HCT116 (cell line): Measurements from ENCODE around the gene ABHD4.

ENCODE experiments used
- CBX3 ChIP-seq: IDR thresholded peaks from 2 replicates; pipeline ENCODE4 v1.6.1; 2012; ENCODE audit warnings: low read depth
- CTCF ChIP-seq, 3 experiments: fragments of 200-600 bp in 1 of 3; sonication (generic) in 1 of 3; IDR thresholded peaks in 2 of 3; conservative IDR thresholded peaks in 1 of 3; 2 replicates each; pipeline ENCODE4 v1.5.1; 2012 to 2017; ENCODE audit warnings: low read depth in 2 of 3, low read length in 2 of 3, antibody characterized with exemption in 1 of 3, borderline replicate concordance in 1 of 3, control low read depth in 1 of 3, mild to moderate bottlenecking in 1 of 3, mixed read lengths in 1 of 3, mixed run types in 1 of 3, moderate library complexity in 1 of 3; ENCODE audit not compliant: insufficient read depth in 1 of 3
- EZH2 ChIP-seq: fragments of 200-600 bp; sonication (generic); IDR thresholded peaks from 2 replicates; pipeline ENCODE4 v1.6.1; 2017; ENCODE audit warnings: antibody characterized with exemption, mixed run types
- FOSL1 ChIP-seq: IDR thresholded peaks from 2 replicates; pipeline ENCODE4 v1.6.1; 2012; ENCODE audit warnings: low read depth
- JUND ChIP-seq: IDR thresholded peaks from 2 replicates; pipeline ENCODE4 v1.6.1; 2012
- MAX ChIP-seq: IDR thresholded peaks from 2 replicates; pipeline ENCODE4 v1.6.1; 2012
- POLR2A ChIP-seq: IDR thresholded peaks from 2 replicates; pipeline ENCODE4 v1.7.0; 2011; ENCODE audit warnings: borderline replicate concordance; ENCODE audit not compliant: insufficient read depth, insufficient read length; ENCODE audit errors: extremely low read depth
- POLR2AphosphoS5 ChIP-seq: IDR thresholded peaks from 2 replicates; pipeline ENCODE4 v1.6.1; 2011; ENCODE audit warnings: mild to moderate bottlenecking, low read depth, low read length, moderate library complexity
- REST ChIP-seq: IDR thresholded peaks from 2 replicates; pipeline ENCODE4 v1.6.1; 2012; ENCODE audit warnings: low read depth
- SIN3A ChIP-seq: IDR thresholded peaks from 2 replicates; pipeline ENCODE4 v1.6.1; 2012; ENCODE audit warnings: low read depth
- SP1 ChIP-seq: IDR thresholded peaks from 2 replicates; pipeline ENCODE4 v1.6.1; 2012; ENCODE audit warnings: low read depth
- SRF ChIP-seq: IDR thresholded peaks from 2 replicates; pipeline ENCODE4 v1.6.1; 2012; ENCODE audit warnings: low read depth
- YY1 ChIP-seq: IDR thresholded peaks from 2 replicates; pipeline ENCODE4 v1.6.1; 2011; ENCODE audit warnings: low read length, low read depth, moderate library complexity, mild to moderate bottlenecking; ENCODE audit not compliant: insufficient replicate concordance; ENCODE audit errors: extremely low read depth
- ZNF274 ChIP-seq: fragments of 200-500 bp; sonication (Bioruptor generic); IDR thresholded peaks from 2 replicates; pipeline ENCODE4 v1.6.1; 2014; ENCODE audit warnings: mild to moderate bottlenecking, low read depth, low read length, inconsistent platforms

- TF ChIP-seq CTCF (IDR thresholded peaks at IDR 0.05 in 2 of 3, conservative IDR thresholded peaks at IDR 0.05 in 1 of 3; ENCODE audit: borderline replicate concordance in 1 of 3, insufficient read depth in 1 of 3, low read depth in 2 of 3, low read length in 2 of 3) (peak; percentile 87 to 94 (median 92)), SRF (no peak), REST (no peak), POLR2A (no peak), JUND (no peak), SP1 (no peak), YY1 (peak; percentile 35), EZH2 (no peak), MAX (no peak), POLR2AphosphoS5 (no peak), ZNF274 (no peak), CBX3 (0 out of 2 replicates have a peak, but pooled peaks have one; percentile 23), FOSL1 (no peak), SIN3A (no peak)
Observed at GRCh38 chr14:22653012-22653621, 55.0 kb downstream of the ABHD4 start.
